GM12878 (cell line): ENCODE measurements around the gene COL19A1. TPM values are rescaled to one million over a fixed set of nuclear protein-coding genes. Genes with fewer than 3 reads are reported as not detected.

Experiments
- ATAC-seq: fragments of 200-7000 bp; cut with Tn5 transposase; 3 replicates; pipeline ENCODE4 v1.9.1; 2020; ENCODE audit warnings: mild to moderate bottlenecking, moderate library complexity
- BruUV-seq: library from RNA; stranded (reverse); fragments of 400-500 nt; replicated peaks from 2 replicates; lab custom pipeline; 2021; lab: Mats Ljungman, UMichigan
- CTCF ChIA-PET: fragments of 300-600 bp; sonication (Branson Sonifier 250); formaldehyde crosslinking; extraction: SDS; loops from one replicate; lab custom pipeline; 2021; ENCODE audit warnings: inconsistent platforms; lab: Yijun Ruan, JAX
- POLR2A ChIA-PET: fragments of 350-600 bp; formaldehyde crosslinking; extraction: SDS; loops from one replicate; lab custom pipeline; 2021; ENCODE audit warnings: inconsistent platforms; lab: Charles Lee
- RAD21 ChIA-PET: fragments of 300-600 bp; sonication (Branson Sonifier 250); formaldehyde crosslinking; loops from one replicate; lab custom pipeline; 2023; ENCODE audit warnings: antibody characterized with exemption; ENCODE audit not compliant: unreplicated experiment; lab: Charles Lee
- SMC1A ChIA-PET: fragments of 300-600 bp; sonication (Branson Sonifier 250); formaldehyde crosslinking; loops from one replicate; lab custom pipeline; 2023; ENCODE audit not compliant: unreplicated experiment, uncharacterized antibody; lab: Charles Lee
- DNase-seq: peaks from one replicate; pipeline ENCODE4 v3.0.0-alpha.2; 2011; ENCODE audit warnings: low read depth, low spot score
- FAIRE-seq: peaks from 3 replicates; lab custom pipeline; 2011; peaks lifted over from hg19 to GRCh38; lab: Jason Lieb, UNC
- H2AFZ ChIP-seq: 2 replicates; pipeline ENCODE4 v1.6.0; 2011; ENCODE audit warnings: low read depth, low read length, control low read depth; ENCODE audit not compliant: control insufficient read depth
- H3K27ac ChIP-seq: 2 replicates; pipeline ENCODE4 v1.5.1; 2011; ENCODE audit warnings: control low read depth; ENCODE audit not compliant: control insufficient read depth, insufficient read depth
- H3K27me3 ChIP-seq, 2 experiments: replicated peaks in 1 of 2; 2 replicates each; pipeline versions ENCODE4 v1.6.0 to v1.6.1; 2011; ENCODE audit warnings: low read length in 1 of 2; ENCODE audit not compliant: control insufficient read depth in 2 of 2, insufficient read depth in 2 of 2
- H3K36me3 ChIP-seq, 2 experiments: 2 replicates each; pipeline ENCODE4 v1.5.1; 2011; ENCODE audit warnings: low read length in 1 of 2; ENCODE audit not compliant: control insufficient read depth in 2 of 2, insufficient read depth in 2 of 2
- H3K4me1 ChIP-seq: 2 replicates; pipeline ENCODE4 v1.6.1; 2011; ENCODE audit warnings: mild to moderate bottlenecking, low read length, moderate library complexity, mixed read lengths; ENCODE audit not compliant: control insufficient read depth, insufficient read depth
- H3K4me2 ChIP-seq: 2 replicates; pipeline ENCODE4 v1.6.0; 2011; ENCODE audit warnings: control low read depth; ENCODE audit not compliant: control insufficient read depth, insufficient read depth
- H3K4me3 ChIP-seq: fragments of 200-600 bp; sonication (generic); 2 replicates; pipeline ENCODE4 v1.5.1; 2016
- H3K79me2 ChIP-seq: 2 replicates; pipeline ENCODE4 v1.6.0; 2011; ENCODE audit warnings: low read length; ENCODE audit not compliant: control insufficient read depth, insufficient read depth
- H3K9ac ChIP-seq: 2 replicates; pipeline ENCODE4 v1.8.0; 2011; ENCODE audit warnings: low read length, control low read depth, mixed read lengths; ENCODE audit not compliant: control insufficient read depth, insufficient read depth
- H3K9me3 ChIP-seq: replicated peaks from 3 replicates; pipeline ENCODE4 v1.5.1; 2011; ENCODE audit warnings: mild to moderate bottlenecking, low read length; ENCODE audit not compliant: control insufficient read depth, insufficient read depth
- H4K20me1 ChIP-seq: 2 replicates; pipeline ENCODE4 v1.6.0; 2011; ENCODE audit not compliant: control insufficient read depth, insufficient read depth
- EGR1 ChIP-seq, 2 experiments: IDR thresholded peaks; 1 replicate in 1 of 2; 2 replicates in 1 of 2; pipeline ENCODE4 v1.6.1; 2011 to 2012; ENCODE audit warnings: low read depth in 2 of 2, low read length in 2 of 2, borderline replicate concordance in 1 of 2, mild to moderate bottlenecking in 1 of 2, moderate library complexity in 1 of 2
- POLR2AphosphoS2 ChIP-seq: IDR thresholded peaks from 2 replicates; pipeline ENCODE4 v1.6.1; 2011; ENCODE audit warnings: low read depth, mild to moderate bottlenecking, low read length, improper control_type of control experiment, moderate library complexity
- TCF12 ChIP-seq: IDR thresholded peaks from 2 replicates; pipeline ENCODE4 v1.6.1; 2011; ENCODE audit warnings: low read depth, mild to moderate bottlenecking, low read length
- TCF7 ChIP-seq: IDR thresholded peaks from 2 replicates; pipeline ENCODE4 v1.6.1; 2014; ENCODE audit warnings: antibody characterized with exemption, borderline replicate concordance
- whole genome bisulfite sequencing: methylation state at CpG from one replicate; pipeline ENCODE4 v1.1.6; 2016; ENCODE audit warnings: low lambda C conversion rate; ENCODE audit not compliant: insufficient replicate concordance, insufficient coverage; ENCODE audit errors: missing lambda C conversion rate; 5-methylcytosine and 5-hydroxymethylcytosine counted together
- in situ Hi-C: fragments of 300-500 bp; cut with MboI; formaldehyde crosslinking; loops from 9 replicates; pipeline ENCODE4 v1.14.3; 2018; ENCODE audit warnings: mixed read lengths
- intact Hi-C: fragments of 100-400 bp; cut with micrococcal nuclease; formaldehyde crosslinking; loops from one replicate; pipeline ENCODE4 v1.14.2; 2022; ENCODE audit not compliant: unreplicated experiment
- polyA plus RNA-seq, 11 experiments: library from polyadenylated mRNA; depleted of rRNA in 4 of 11; unstranded in 6 of 11; stranded (reverse) in 5 of 11; fragments of >200 nt; fragmentation: Nextera tagmentation in 4 of 11; fragmentation: Illumina TruSeq in 1 of 11; extraction: Ambion mirVana in 4 of 11; extraction: Trizol in 1 of 11; gene quantifications; 1 replicate in 1 of 11; 2 replicates in 10 of 11; pipeline versions ENCODE4 v1.2.1 to v1.2.3, GENCODE V29; 2011 to 2016; ENCODE audit warnings: inconsistent platforms in 2 of 11, missing spikeins in 2 of 11, low read depth in 1 of 11
- total RNA-seq, 4 experiments: library from RNA; depleted of rRNA in 3 of 4; stranded (reverse); fragments of >200 nt in 3 of 4; fragmentation: Illumina TruSeq in 1 of 4; extraction: Trizol in 1 of 4; gene quantifications; 2 replicates each; pipeline versions ENCODE4 v1.2.1 to v1.2.3, GENCODE V29; 2013 to 2021
- TF ChIP-seq, protein P1 (sequence below): fragments of 450-650 bp; formaldehyde crosslinking; IDR thresholded peaks from 2 replicates; pipeline ENCODE4 v1.4.0; 2020; ENCODE audit warnings: mild to moderate bottlenecking, moderate library complexity
- TF ChIP-seq, protein P2 (sequence below): fragments of 450-650 bp; IDR thresholded peaks from 2 replicates; pipeline ENCODE4 v1.6.1; 2017; ENCODE audit warnings: mild to moderate bottlenecking, moderate library complexity
- TF ChIP-seq, protein P3 (sequence below): fragments of 450-650 bp; IDR thresholded peaks from 2 replicates; pipeline ENCODE4 v1.6.1; 2017; ENCODE audit warnings: mild to moderate bottlenecking, low read depth, inconsistent platforms; ENCODE audit not compliant: poor library complexity, severe bottlenecking

COL19A1 gene
- total and polyA plus RNA-seq, 10 of the 15 experiments (the other 5 are each of a cell fraction or from before 2014, with no cell fraction given): 1.1 to 13.5 (median 4.1) TPM

DNA sequence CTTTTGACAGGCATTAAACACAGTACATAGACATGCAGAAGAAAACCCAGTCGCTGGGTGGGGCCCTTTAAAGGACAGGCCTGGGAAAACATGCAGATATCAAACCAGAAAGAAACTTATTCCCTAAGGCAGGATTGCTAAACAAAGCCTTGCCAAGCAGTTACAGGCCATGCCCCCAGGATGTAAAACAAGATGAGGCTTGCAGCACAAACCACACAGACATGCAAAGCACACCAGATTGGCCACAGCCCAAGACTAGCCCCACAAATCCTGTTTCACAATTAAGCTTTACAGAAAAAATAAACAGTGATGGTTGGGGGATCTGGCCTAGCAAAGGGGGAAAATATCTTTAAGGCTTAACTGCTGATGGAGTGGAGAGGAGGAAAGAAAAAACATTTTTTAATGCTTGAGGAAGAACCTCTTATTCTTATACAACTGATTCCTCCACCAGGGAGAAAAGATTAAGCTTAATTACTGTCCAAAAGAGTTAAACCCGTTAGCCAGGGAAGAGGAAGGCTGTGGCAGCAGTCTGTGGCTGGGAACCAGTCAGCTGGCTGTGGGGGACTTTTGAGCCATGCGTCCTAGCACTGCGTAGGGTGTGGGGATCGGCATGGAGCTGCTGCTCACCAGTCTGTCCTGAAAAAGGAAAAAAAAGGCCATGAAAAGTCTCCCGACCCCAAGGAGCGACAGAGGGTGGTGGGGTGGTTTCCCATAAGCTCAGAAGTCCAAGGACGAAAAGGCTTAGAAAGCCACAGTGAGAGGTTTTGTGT is 28.4 kb downstream of the COL19A1 start (continued):
- TF ChIP-seq, protein P1, sequence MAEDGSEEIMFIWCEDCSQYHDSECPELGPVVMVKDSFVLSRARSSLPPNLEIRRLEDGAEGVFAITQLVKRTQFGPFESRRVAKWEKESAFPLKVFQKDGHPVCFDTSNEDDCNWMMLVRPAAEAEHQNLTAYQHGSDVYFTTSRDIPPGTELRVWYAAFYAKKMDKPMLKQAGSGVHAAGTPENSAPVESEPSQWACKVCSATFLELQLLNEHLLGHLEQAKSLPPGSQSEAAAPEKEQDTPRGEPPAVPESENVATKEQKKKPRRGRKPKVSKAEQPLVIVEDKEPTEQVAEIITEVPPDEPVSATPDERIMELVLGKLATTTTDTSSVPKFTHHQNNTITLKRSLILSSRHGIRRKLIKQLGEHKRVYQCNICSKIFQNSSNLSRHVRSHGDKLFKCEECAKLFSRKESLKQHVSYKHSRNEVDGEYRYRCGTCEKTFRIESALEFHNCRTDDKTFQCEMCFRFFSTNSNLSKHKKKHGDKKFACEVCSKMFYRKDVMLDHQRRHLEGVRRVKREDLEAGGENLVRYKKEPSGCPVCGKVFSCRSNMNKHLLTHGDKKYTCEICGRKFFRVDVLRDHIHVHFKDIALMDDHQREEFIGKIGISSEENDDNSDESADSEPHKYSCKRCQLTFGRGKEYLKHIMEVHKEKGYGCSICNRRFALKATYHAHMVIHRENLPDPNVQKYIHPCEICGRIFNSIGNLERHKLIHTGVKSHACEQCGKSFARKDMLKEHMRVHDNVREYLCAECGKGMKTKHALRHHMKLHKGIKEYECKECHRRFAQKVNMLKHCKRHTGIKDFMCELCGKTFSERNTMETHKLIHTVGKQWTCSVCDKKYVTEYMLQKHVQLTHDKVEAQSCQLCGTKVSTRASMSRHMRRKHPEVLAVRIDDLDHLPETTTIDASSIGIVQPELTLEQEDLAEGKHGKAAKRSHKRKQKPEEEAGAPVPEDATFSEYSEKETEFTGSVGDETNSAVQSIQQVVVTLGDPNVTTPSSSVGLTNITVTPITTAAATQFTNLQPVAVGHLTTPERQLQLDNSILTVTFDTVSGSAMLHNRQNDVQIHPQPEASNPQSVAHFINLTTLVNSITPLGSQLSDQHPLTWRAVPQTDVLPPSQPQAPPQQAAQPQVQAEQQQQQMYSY: no peak
- 0 out of 2 replicates have a peak, but pooled peaks have one; percentile 18 for TF ChIP-seq TCF12

GRCh38 chr6:69895396-69895795 is 29.0 kb downstream of the COL19A1 start:
- Histone ChIP-seq H3K27ac (peak overlapping the region; percentile 86), H3K4me2 (peak overlapping the region; percentile 74), H4K20me1 (no peaks in the 10 kb centered on the region), H3K27me3 (no peaks in the 10 kb centered on the region), H3K4me3 (0 out of 2 replicates have a peak overlapping the region, but pooled peaks have one; percentile 25), H3K9me3 (peaks cover 4% of the 10 kb centered on the region; the same call in 2 of the 3 replicates), H3K36me3 (peaks cover 0 to 4% of the 10 kb centered on the region in 2 experiments; a peak in 2 of 4 replicates), H2AFZ (peak overlapping the region; percentile 42), H3K79me2 (no peaks in the 10 kb centered on the region), H3K9ac (peak overlapping the region; percentile 54; the same call in 1 of the 2 replicates), H3K4me1 (peaks cover 11% of the 10 kb centered on the region; the same call in 1 of the 2 replicates)
- BruUV-seq: no TSS peak
- POLR2A ChIA-PET: interaction anchor here (1.4 to 2.2 kb wide), 4 partner anchors 12 to 99 kb away, joined by 3 to 23 read pairs (median 11); partner anchors contain the start of genes COL19A1 and LMBRD1
- SMC1A ChIA-PET: interaction anchor here (0.7 to 2.5 kb wide), 19 partner anchors 9 to 214 kb away, joined by 3 to 29 read pairs (median 5); partner anchors contain the start of genes COL19A1 and LMBRD1
- WGBS: 99% methylated on average over 4 of the region's 4 CpGs
- RAD21 ChIA-PET: interaction anchor here (0.9 to 4.7 kb wide), 11 partner anchors 9 to 80 kb away, joined by 3 to 52 read pairs (median 4); partner anchors contain the start of gene COL19A1
- intact Hi-C loops: loop anchor here (1.0 kb wide), 1 partner anchor 29 kb away; the partner anchor contains the start of gene COL19A1
- FAIRE-seq (no peak), DNase-seq (no peak), ATAC-seq (peak; percentile 58)
- CTCF ChIA-PET: interaction anchor here (0.7 to 2.1 kb wide), 12 partner anchors 9 to 213 kb away, joined by 3 to 18 read pairs (median 4); partner anchors contain the start of genes COL19A1 and LMBRD1
- in situ Hi-C loops: no loop called here
- TF ChIP-seq EGR1 (IDR thresholded peaks at IDR 0.05; ENCODE audit: borderline replicate concordance in 1 of 2, low read depth in 2 of 2, low read length in 2 of 2): no peak
- no peak for TF ChIP-seq TCF7
- TF ChIP-seq, protein P2, sequence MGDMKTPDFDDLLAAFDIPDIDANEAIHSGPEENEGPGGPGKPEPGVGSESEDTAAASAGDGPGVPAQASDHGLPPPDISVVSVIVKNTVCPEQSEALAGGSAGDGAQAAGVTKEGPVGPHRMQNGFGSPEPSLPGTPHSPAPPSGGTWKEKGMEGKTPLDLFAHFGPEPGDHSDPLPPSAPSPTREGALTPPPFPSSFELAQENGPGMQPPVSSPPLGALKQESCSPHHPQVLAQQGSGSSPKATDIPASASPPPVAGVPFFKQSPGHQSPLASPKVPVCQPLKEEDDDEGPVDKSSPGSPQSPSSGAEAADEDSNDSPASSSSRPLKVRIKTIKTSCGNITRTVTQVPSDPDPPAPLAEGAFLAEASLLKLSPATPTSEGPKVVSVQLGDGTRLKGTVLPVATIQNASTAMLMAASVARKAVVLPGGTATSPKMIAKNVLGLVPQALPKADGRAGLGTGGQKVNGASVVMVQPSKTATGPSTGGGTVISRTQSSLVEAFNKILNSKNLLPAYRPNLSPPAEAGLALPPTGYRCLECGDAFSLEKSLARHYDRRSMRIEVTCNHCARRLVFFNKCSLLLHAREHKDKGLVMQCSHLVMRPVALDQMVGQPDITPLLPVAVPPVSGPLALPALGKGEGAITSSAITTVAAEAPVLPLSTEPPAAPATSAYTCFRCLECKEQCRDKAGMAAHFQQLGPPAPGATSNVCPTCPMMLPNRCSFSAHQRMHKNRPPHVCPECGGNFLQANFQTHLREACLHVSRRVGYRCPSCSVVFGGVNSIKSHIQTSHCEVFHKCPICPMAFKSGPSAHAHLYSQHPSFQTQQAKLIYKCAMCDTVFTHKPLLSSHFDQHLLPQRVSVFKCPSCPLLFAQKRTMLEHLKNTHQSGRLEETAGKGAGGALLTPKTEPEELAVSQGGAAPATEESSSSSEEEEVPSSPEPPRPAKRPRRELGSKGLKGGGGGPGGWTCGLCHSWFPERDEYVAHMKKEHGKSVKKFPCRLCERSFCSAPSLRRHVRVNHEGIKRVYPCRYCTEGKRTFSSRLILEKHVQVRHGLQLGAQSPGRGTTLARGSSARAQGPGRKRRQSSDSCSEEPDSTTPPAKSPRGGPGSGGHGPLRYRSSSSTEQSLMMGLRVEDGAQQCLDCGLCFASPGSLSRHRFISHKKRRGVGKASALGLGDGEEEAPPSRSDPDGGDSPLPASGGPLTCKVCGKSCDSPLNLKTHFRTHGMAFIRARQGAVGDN: no peak
- TF ChIP-seq, protein P3, sequence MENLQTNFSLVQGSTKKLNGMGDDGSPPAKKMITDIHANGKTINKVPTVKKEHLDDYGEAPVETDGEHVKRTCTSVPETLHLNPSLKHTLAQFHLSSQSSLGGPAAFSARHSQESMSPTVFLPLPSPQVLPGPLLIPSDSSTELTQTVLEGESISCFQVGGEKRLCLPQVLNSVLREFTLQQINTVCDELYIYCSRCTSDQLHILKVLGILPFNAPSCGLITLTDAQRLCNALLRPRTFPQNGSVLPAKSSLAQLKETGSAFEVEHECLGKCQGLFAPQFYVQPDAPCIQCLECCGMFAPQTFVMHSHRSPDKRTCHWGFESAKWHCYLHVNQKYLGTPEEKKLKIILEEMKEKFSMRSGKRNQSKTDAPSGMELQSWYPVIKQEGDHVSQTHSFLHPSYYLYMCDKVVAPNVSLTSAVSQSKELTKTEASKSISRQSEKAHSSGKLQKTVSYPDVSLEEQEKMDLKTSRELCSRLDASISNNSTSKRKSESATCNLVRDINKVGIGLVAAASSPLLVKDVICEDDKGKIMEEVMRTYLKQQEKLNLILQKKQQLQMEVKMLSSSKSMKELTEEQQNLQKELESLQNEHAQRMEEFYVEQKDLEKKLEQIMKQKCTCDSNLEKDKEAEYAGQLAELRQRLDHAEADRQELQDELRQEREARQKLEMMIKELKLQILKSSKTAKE: no peak
- no peak for TF ChIP-seq POLR2AphosphoS2
